ENCODE results near the gene ADGRG2. TPM values are rescaled to one million over a fixed set of nuclear protein-coding genes. Genes with fewer than 3 reads are reported as not detected.

ADGRG2 gene
- total RNA-seq, 2 donors from 2014 or later = 1.9 to 3.7 TPM

- Histone ChIP-seq H3K27ac (no peak overlapping the region), H3K36me3 (no peaks in the 10 kb centered on the region), H3K9me3 (no peaks in the 10 kb centered on the region), H3K4me3 (no peak overlapping the region), H3K27me3 (replicated peaks; ENCODE audit: insufficient read depth) (no peaks in the 10 kb centered on the region), H3K4me1 (ENCODE audit: control insufficient read depth in 1 of 2, low read depth in 2 of 2) (no peaks in the 10 kb centered on the region)
- TF ChIP-seq CTCF (IDR thresholded peaks at IDR 0.05) = no peak
- no peak for ATAC-seq (ENCODE audit: insufficient number of reproducible peaks, low FRiP score, low read depth)
- no peak for DNase-seq (ENCODE audit: low spot score)
Measured at GRCh38 chrX:18974993-18975392, 147.3 kb downstream of the ADGRG2 start.

- Histone ChIP-seq H3K27me3 (replicated peaks; ENCODE audit: insufficient read depth) (no peaks in the 10 kb centered on the region), H3K27ac (no peak overlapping the region), H3K9me3 (no peaks in the 10 kb centered on the region), H3K36me3 (no peaks in the 10 kb centered on the region), H3K4me1 (ENCODE audit: control insufficient read depth in 1 of 2, low read depth in 2 of 2) (no peaks in the 10 kb centered on the region), H3K4me3 (no peak overlapping the region)
- no peak for ATAC-seq (ENCODE audit: insufficient number of reproducible peaks, low FRiP score, low read depth)
- no peak for DNase-seq (ENCODE audit: low spot score)
- no peak for TF ChIP-seq CTCF (IDR thresholded peaks at IDR 0.05)
Measured at GRCh38 chrX:18973527-18974192, 148.6 kb downstream of the ADGRG2 start.

GRCh38 chrX:18971506-18971905 lies 150.8 kb downstream of the ADGRG2 start:
- no peaks in the 10 kb centered on the region for H3K9me3 ChIP-seq
- no peaks in the 10 kb centered on the region for H3K36me3 ChIP-seq
- no peak for ATAC-seq (ENCODE audit: insufficient number of reproducible peaks, low FRiP score, low read depth)
- TF ChIP-seq CTCF (IDR thresholded peaks at IDR 0.05) = no peak
- DNase-seq (ENCODE audit: low spot score) = no peak
- no peak overlapping the region for H3K4me3 ChIP-seq
- H3K4me1 ChIP-seq (ENCODE audit: control insufficient read depth in 1 of 2, low read depth in 2 of 2) = no peaks in the 10 kb centered on the region
- H3K27ac ChIP-seq = no peak overlapping the region
- no peaks in the 10 kb centered on the region for H3K27me3 ChIP-seq (replicated peaks; ENCODE audit: insufficient read depth)

- DNase-seq (ENCODE audit: low spot score) (no peak), ATAC-seq (ENCODE audit: insufficient number of reproducible peaks, low FRiP score, low read depth) (no peak)
- Histone ChIP-seq H3K9me3 (no peaks in the 10 kb centered on the region), H3K27me3 (replicated peaks; ENCODE audit: insufficient read depth) (no peaks in the 10 kb centered on the region), H3K36me3 (no peaks in the 10 kb centered on the region), H3K4me3 (no peak overlapping the region), H3K4me1 (ENCODE audit: control insufficient read depth in 1 of 2, low read depth in 2 of 2) (no peaks in the 10 kb centered on the region), H3K27ac (no peak overlapping the region)
- TF ChIP-seq CTCF (IDR thresholded peaks at IDR 0.05) = no peak
Measured at GRCh38 chrX:18970465-18970864, 151.8 kb downstream of the ADGRG2 start.

- no peaks in the 10 kb centered on the region for H3K9me3 ChIP-seq
- DNase-seq (ENCODE audit: low spot score) (no peak), ATAC-seq (ENCODE audit: insufficient number of reproducible peaks, low FRiP score, low read depth) (no peak)
- H3K4me1 ChIP-seq (ENCODE audit: control insufficient read depth in 1 of 2, low read depth in 2 of 2) = no peaks in the 10 kb centered on the region
- H3K36me3 ChIP-seq = no peaks in the 10 kb centered on the region
- no peaks in the 10 kb centered on the region for H3K27me3 ChIP-seq (replicated peaks; ENCODE audit: insufficient read depth)
- no peak overlapping the region for H3K27ac ChIP-seq
- H3K4me3 ChIP-seq = no peak overlapping the region
- no peak for TF ChIP-seq CTCF (IDR thresholded peaks at IDR 0.05)
Measured at GRCh38 chrX:18966624-18967023, 155.6 kb downstream of the ADGRG2 start.
